GM18951 (cell line): ENCODE results near the gene GRK3.

Source experiments
- POLR2A ChIP-seq: IDR thresholded peaks from 4 replicates; pipeline ENCODE4 v1.6.1; 2011; ENCODE audit warnings: mild to moderate bottlenecking; ENCODE audit not compliant: insufficient read length, insufficient read depth; ENCODE audit errors: extremely low read depth
- in situ Hi-C: fragments of 300-500 bp; cut with MboI; formaldehyde crosslinking; loops from one replicate; pipeline ENCODE4 v1.12.0; 2022; ENCODE audit warnings: low sequenced_read_pairs, mixed read lengths, inconsistent platforms; ENCODE audit not compliant: unreplicated experiment

The GRK3 gene

GRCh38 chr22:25711491-25711890, 147.0 kb downstream of the GRK3 start:
- TF ChIP-seq POLR2A, result no peak

DNA sequence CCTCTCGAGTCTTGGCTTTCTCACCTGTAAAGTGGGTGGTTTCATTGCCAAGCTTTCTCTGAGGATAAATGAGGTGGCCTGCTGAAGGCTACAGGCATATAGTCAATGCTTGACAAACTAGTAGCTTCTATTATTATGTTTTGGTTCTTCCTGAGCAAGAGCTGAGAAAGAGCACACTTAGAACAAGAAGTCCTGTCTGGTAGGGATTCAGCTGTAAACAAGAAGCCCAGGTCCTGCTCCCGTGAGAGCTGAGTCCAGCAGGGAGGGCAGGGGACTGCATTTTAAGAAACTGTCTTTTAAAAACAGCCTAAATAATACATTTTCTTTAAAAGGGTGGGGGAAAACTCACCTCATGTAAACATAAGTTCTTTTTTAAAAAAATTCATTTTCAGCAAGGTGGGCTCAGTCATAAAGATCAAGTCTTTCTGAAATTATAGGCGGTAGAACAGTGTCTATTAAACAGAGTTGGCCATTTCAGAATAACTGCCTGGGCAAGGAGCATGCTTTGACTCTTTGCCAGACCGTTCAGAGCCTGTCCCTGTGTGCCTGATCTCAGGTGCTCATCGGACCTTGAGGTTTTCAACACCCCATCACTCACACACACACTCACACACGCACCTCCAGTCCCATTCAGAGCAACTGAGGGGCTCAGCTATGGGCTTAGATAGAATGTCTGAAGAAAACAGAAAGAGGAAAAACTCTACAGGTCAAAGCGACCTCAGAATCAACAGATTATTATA, 148.4 kb downstream of the GRK3 start:
- in situ Hi-C loops, result no loop called here
- TF ChIP-seq POLR2A, result no peak

More at GRCh38 chr22:25711491-25711890, 147.0 kb downstream of the GRK3 start:
- in situ Hi-C loops, result no loop called here

GRCh38 chr22:25714070-25714469, 149.6 kb downstream of the GRK3 start:
- TF ChIP-seq POLR2A, result no peak
- in situ Hi-C loops, result no loop called here

- no peak for TF ChIP-seq POLR2A
- in situ Hi-C loops, result no loop called here
Measured at GRCh38 chr22:25714739-25715138, 150.3 kb downstream of the GRK3 start.

DNA sequence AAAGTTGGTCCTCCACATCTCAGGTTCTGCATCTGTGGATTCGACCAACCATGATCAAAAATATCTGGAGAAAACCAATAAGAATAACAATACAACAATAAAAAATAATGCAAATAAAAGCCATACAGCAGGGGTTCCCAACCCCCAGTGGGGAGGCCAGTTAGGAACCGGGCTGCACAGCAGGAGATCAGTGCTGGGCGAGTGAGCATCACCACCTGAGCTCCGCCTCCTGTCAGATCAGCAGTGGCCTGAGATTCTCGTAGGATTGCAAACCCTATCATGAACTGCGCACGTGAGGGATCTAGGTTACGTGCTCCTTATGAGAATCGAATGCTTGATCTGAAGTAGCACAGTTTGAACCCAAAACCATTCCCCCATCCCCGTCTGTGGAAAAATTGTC, 152.2 kb downstream of the GRK3 start:
- in situ Hi-C loops, result no loop called here
- TF ChIP-seq POLR2A, result no peak

DNA sequence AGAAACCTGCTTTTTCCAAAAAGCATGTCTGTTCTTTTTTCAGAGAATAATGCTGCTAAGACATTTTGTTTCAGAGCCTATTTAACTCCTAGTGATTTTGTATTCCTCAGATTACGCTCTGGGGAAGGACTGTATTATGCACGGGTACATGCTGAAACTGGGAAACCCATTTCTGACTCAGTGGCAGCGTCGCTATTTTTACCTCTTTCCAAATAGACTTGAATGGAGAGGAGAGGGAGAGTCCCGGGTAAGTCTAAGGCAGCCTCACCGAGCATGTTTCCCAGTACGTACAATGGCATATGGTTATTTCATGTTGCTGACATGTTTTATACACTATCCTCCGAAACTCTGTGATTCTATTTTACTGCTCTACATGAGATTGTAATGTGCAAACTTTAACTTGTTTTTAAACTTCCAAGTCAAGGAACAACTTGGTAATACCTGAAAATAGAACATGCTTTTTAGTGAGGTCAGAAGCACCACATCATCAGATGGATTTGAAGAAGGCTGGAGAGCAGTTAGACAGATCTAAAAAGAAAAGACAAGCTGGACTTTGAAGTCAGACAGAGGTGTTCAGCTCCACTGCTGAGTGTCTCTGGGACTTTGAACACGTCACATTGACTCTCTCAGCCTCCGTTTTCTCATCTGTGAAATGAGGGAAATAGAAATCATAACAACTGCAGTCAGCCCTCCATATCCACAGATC, 153.8 kb downstream of the GRK3 start:
- in situ Hi-C loops, result no loop called here
- no peak for TF ChIP-seq POLR2A

GRCh38 chr22:25722223-25722622, 157.7 kb downstream of the GRK3 start:
- TF ChIP-seq POLR2A, result no peak

DNA sequence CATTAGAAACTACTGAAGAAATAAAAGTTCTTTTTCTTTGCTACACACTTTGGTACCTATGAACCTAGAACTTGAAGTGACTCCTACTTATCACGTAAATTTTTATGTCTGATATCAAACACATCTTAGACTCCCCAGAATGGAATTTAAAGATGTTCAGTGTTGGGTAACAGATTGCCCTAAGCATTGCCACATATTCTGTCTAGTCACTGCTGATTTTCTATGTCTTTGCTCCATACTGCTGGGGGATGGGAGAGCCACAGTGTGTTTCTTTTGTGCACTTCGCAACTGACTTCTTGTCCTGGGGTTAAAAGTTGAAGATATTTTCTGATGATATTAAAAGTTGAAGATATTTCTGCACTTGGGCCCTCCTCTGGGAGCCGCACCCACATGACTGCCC, 158.2 kb downstream of the GRK3 start:
- in situ Hi-C loops, result no loop called here

More at GRCh38 chr22:25722223-25722622, 157.7 kb downstream of the GRK3 start:
- in situ Hi-C loops, result no loop called here

DNA sequence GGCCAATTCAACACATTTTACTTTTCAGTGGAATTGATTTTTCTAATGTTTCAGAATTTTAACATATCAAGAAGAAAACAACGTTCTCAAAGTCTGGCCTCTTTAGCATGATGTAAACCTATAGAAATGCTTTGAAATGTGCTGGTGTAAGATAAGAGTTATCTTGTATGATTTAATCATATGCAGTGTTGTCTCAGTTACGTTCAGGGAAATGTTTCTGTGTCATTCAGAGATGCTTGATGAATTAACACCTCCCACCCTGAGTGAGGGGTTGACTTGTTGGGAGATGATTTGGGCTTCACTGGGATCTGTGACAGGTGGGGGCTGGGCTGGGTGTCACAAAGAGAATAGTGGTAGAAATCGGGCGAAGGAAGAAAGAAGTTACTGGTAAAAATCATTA, 161.8 kb downstream of the GRK3 start:
- in situ Hi-C loops, result no loop called here
- no peak for TF ChIP-seq POLR2A

More for the DNA sequence above, 158.2 kb downstream of the GRK3 start:
- TF ChIP-seq POLR2A, result no peak

GRCh38 chr22:25728071-25728470, 163.6 kb downstream of the GRK3 start:
- in situ Hi-C loops, result no loop called here
- no peak for TF ChIP-seq POLR2A

DNA sequence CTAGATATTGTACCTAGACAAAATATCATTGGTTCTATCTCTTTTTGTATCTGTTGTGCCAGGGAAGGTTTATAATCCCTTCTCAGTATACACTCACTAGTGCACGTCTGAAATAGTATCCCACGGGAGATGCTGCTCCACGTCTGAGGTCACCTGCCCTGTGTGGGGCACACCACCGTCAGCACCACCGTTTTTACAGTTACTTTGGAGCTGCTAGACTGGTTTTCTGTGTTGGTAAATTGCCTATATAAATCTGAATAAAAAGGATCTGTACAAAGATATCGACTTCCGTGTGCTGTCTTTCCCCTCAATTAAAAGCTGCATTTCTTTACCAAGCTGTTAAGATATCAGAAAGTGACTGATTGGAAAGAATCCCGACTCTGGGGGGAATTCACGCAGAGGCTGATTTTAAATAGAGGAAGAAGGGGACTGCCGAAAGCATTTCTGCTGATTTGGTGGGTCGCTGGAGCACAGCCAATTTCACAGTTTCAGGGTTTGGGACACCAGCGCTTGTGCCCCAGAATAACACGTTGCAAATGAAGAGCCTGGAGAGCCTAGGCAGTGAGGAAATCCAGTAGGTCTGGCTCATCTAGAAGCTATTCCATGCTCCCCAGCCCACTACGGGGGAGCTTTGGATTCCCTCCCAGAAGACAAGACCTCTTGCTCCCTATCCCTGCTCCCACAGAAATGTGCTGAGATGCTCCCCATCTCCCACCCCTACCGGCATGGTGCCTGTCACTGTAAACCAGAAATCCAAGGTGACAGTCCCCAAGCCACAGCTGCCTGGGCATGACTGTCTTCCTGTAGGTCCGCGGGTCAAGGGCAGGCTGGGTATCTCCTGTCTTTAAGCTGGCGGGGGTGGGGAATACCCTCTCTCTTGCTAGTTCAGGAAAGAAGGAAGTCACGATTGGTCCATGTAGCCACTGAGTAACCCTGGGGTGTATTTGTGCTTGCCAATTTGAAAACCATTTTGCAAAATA, 164.8 kb downstream of the GRK3 start:
- TF ChIP-seq POLR2A, result no peak
- in situ Hi-C loops, result no loop called here

- TF ChIP-seq POLR2A, result no peak
- in situ Hi-C loops, result no loop called here
Measured at GRCh38 chr22:25735650-25736049, 171.2 kb downstream of the GRK3 start.
